GM23338 (cell line): ENCODE measurements around the gene TRIM52.

Experiments
- CREB1 ChIP-seq: fragments of 250-450 bp; sonication (Bioruptor Pico); IDR thresholded peaks from 2 replicates; pipeline ENCODE4 v1.5.0; 2020; ENCODE audit warnings: low read depth, mild to moderate bottlenecking, moderate library complexity
- EZH2 ChIP-seq: fragments of 200-600 bp; sonication (generic); IDR thresholded peaks from one replicate; pipeline ENCODE4 v1.8.0; 2017; ENCODE audit warnings: antibody characterized with exemption, mild to moderate bottlenecking, low read depth; ENCODE audit not compliant: unreplicated experiment
- EZH2phosphoT487 ChIP-seq: fragments of 200-600 bp; sonication (generic); IDR thresholded peaks from one replicate; pipeline ENCODE4 v1.8.1; 2018; ENCODE audit warnings: antibody characterized with exemption; ENCODE audit not compliant: unreplicated experiment
- JUNB ChIP-seq: IDR thresholded peaks from one replicate; pipeline ENCODE4 v1.6.1; 2016; ENCODE audit warnings: antibody characterized with exemption; ENCODE audit not compliant: unreplicated experiment
- NANOG ChIP-seq: IDR thresholded peaks from 2 replicates; pipeline ENCODE4 v1.6.1; 2016; ENCODE audit warnings: antibody characterized with exemption, borderline replicate concordance
- POLR2AphosphoS5 ChIP-seq: IDR thresholded peaks from 2 replicates; pipeline ENCODE4 v1.6.1; 2016; ENCODE audit warnings: antibody characterized with exemption, low read depth
- STAT1 ChIP-seq: IDR thresholded peaks from one replicate; pipeline ENCODE4 v1.6.1; 2016; ENCODE audit warnings: antibody characterized with exemption; ENCODE audit not compliant: unreplicated experiment
- ZNF114 ChIP-seq: fragments of 250-450 bp; sonication (Bioruptor Pico); IDR thresholded peaks from 2 replicates; pipeline ENCODE4 v1.5.0; 2020; ENCODE audit warnings: mild to moderate bottlenecking, moderate library complexity
- ZNF331 ChIP-seq: fragments of 250-450 bp; sonication (Bioruptor Pico); IDR thresholded peaks from 2 replicates; pipeline ENCODE4 v1.5.0; 2020; ENCODE audit warnings: low read depth, mild to moderate bottlenecking, moderate library complexity
- TF ChIP-seq, protein P1 (sequence below), 2 experiments: fragments of 200-600 bp in 1 of 2; sonication (generic) in 1 of 2; conservative IDR thresholded peaks; 2 replicates each; pipeline versions ENCODE4 v1.5.1 to v1.6.1; 2016 to 2017; ENCODE audit warnings: antibody characterized with exemption in 2 of 2, low read depth in 2 of 2, mild to moderate bottlenecking in 2 of 2, moderate library complexity in 1 of 2
- TF ChIP-seq, protein P2 (sequence below): IDR thresholded peaks from one replicate; pipeline ENCODE4 v1.6.1; 2018; ENCODE audit warnings: antibody characterized with exemption; ENCODE audit not compliant: unreplicated experiment
- TF ChIP-seq, protein P3 (sequence below): fragments of 250-450 bp; sonication (Bioruptor Pico); IDR thresholded peaks from 2 replicates; pipeline ENCODE4 v1.5.0; 2020; ENCODE audit warnings: mild to moderate bottlenecking, moderate library complexity
- TF ChIP-seq, protein P4 (sequence below): IDR thresholded peaks from 2 replicates; pipeline ENCODE4 v1.6.1; 2016; ENCODE audit warnings: antibody characterized with exemption

DNA sequence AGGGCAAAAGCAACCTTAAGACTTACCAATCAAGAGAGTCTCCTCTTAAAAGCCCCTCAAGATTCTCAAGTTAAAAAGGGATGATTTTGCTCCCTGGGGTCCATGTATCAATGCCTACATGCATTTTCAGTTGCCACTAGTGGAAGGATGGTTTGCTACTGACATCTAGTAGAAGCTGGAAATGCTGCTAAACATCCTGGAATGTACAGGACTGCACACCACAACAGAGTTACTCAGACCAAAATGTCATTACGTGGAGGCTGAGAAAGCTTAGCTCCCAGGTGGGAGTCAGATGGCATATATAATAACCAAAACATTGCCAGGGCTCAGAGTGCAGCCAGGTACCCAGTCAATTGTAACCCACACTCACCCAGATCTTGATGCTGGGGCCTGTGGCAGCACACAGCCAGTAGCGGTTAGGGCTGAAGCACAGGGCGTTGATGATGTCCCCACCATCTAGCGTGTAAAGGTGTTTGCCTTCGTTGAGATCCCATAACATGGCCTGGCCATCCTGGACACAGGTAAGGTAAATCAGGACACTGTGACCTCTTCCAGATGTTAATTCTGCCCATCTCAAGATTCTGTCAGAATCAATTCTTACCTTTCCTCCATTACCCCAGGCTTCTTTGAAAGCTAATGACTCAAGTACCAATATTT lies 23.1 kb downstream of the TRIM52 start:
- TF ChIP-seq POLR2AphosphoS5 = no peak
- TF ChIP-seq, protein P1, sequence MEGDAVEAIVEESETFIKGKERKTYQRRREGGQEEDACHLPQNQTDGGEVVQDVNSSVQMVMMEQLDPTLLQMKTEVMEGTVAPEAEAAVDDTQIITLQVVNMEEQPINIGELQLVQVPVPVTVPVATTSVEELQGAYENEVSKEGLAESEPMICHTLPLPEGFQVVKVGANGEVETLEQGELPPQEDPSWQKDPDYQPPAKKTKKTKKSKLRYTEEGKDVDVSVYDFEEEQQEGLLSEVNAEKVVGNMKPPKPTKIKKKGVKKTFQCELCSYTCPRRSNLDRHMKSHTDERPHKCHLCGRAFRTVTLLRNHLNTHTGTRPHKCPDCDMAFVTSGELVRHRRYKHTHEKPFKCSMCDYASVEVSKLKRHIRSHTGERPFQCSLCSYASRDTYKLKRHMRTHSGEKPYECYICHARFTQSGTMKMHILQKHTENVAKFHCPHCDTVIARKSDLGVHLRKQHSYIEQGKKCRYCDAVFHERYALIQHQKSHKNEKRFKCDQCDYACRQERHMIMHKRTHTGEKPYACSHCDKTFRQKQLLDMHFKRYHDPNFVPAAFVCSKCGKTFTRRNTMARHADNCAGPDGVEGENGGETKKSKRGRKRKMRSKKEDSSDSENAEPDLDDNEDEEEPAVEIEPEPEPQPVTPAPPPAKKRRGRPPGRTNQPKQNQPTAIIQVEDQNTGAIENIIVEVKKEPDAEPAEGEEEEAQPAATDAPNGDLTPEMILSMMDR (conservative IDR thresholded peaks at IDR 0.05; ENCODE audit: low read depth in 2 of 2) = no peak
- no peak for TF ChIP-seq EZH2
- TF ChIP-seq CREB1 (CRISPR knock-in tag) = no peak
- TF ChIP-seq, protein P2, sequence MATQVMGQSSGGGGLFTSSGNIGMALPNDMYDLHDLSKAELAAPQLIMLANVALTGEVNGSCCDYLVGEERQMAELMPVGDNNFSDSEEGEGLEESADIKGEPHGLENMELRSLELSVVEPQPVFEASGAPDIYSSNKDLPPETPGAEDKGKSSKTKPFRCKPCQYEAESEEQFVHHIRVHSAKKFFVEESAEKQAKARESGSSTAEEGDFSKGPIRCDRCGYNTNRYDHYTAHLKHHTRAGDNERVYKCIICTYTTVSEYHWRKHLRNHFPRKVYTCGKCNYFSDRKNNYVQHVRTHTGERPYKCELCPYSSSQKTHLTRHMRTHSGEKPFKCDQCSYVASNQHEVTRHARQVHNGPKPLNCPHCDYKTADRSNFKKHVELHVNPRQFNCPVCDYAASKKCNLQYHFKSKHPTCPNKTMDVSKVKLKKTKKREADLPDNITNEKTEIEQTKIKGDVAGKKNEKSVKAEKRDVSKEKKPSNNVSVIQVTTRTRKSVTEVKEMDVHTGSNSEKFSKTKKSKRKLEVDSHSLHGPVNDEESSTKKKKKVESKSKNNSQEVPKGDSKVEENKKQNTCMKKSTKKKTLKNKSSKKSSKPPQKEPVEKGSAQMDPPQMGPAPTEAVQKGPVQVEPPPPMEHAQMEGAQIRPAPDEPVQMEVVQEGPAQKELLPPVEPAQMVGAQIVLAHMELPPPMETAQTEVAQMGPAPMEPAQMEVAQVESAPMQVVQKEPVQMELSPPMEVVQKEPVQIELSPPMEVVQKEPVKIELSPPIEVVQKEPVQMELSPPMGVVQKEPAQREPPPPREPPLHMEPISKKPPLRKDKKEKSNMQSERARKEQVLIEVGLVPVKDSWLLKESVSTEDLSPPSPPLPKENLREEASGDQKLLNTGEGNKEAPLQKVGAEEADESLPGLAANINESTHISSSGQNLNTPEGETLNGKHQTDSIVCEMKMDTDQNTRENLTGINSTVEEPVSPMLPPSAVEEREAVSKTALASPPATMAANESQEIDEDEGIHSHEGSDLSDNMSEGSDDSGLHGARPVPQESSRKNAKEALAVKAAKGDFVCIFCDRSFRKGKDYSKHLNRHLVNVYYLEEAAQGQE = no peak
- TF ChIP-seq EZH2phosphoT487 = no peak
- no peak for TF ChIP-seq STAT1
- TF ChIP-seq, protein P3, sequence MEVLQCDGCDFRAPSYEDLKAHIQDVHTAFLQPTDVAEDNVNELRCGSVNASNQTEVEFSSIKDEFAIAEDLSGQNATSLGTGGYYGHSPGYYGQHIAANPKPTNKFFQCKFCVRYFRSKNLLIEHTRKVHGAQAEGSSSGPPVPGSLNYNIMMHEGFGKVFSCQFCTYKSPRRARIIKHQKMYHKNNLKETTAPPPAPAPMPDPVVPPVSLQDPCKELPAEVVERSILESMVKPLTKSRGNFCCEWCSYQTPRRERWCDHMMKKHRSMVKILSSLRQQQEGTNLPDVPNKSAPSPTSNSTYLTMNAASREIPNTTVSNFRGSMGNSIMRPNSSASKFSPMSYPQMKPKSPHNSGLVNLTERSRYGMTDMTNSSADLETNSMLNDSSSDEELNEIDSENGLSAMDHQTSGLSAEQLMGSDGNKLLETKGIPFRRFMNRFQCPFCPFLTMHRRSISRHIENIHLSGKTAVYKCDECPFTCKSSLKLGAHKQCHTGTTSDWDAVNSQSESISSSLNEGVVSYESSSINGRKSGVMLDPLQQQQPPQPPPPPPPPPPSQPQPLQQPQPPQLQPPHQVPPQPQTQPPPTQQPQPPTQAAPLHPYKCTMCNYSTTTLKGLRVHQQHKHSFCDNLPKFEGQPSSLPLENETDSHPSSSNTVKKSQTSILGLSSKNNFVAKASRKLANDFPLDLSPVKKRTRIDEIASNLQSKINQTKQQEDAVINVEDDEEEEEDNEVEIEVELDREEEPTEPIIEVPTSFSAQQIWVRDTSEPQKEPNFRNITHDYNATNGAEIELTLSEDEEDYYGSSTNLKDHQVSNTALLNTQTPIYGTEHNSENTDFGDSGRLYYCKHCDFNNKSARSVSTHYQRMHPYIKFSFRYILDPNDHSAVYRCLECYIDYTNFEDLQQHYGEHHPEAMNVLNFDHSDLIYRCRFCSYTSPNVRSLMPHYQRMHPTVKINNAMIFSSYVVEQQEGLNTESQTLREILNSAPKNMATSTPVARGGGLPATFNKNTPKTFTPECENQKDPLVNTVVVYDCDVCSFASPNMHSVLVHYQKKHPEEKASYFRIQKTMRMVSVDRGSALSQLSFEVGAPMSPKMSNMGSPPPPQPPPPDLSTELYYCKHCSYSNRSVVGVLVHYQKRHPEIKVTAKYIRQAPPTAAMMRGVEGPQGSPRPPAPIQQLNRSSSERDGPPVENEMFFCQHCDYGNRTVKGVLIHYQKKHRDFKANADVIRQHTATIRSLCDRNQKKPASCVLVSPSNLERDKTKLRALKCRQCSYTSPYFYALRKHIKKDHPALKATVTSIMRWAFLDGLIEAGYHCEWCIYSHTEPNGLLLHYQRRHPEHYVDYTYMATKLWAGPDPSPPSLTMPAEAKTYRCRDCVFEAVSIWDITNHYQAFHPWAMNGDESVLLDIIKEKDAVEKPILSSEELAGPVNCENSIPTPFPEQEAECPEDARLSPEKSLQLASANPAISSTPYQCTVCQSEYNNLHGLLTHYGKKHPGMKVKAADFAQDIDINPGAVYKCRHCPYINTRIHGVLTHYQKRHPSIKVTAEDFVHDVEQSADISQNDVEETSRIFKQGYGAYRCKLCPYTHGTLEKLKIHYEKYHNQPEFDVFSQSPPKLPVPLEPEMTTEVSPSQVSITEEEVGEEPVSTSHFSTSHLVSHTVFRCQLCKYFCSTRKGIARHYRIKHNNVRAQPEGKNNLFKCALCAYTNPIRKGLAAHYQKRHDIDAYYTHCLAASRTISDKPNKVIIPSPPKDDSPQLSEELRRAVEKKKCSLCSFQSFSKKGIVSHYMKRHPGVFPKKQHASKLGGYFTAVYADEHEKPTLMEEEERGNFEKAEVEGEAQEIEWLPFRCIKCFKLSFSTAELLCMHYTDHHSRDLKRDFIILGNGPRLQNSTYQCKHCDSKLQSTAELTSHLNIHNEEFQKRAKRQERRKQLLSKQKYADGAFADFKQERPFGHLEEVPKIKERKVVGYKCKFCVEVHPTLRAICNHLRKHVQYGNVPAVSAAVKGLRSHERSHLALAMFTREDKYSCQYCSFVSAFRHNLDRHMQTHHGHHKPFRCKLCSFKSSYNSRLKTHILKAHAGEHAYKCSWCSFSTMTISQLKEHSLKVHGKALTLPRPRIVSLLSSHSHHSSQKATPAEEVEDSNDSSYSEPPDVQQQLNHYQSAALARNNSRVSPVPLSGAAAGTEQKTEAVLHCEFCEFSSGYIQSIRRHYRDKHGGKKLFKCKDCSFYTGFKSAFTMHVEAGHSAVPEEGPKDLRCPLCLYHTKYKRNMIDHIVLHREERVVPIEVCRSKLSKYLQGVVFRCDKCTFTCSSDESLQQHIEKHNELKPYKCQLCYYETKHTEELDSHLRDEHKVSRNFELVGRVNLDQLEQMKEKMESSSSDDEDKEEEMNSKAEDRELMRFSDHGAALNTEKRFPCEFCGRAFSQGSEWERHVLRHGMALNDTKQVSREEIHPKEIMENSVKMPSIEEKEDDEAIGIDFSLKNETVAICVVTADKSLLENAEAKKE (CRISPR knock-in tag) = no peak
- TF ChIP-seq, protein P4, sequence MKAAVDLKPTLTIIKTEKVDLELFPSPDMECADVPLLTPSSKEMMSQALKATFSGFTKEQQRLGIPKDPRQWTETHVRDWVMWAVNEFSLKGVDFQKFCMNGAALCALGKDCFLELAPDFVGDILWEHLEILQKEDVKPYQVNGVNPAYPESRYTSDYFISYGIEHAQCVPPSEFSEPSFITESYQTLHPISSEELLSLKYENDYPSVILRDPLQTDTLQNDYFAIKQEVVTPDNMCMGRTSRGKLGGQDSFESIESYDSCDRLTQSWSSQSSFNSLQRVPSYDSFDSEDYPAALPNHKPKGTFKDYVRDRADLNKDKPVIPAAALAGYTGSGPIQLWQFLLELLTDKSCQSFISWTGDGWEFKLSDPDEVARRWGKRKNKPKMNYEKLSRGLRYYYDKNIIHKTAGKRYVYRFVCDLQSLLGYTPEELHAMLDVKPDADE = no peak
- no peak for TF ChIP-seq ZNF331 (CRISPR knock-in tag)
- TF ChIP-seq JUNB = no peak
- TF ChIP-seq NANOG = no peak
- no peak for TF ChIP-seq ZNF114 (CRISPR knock-in tag)
